A549 (cell line): ENCODE data around the gene ANGEL1.

Source experiments
- CEBPB ChIP-seq, 2 experiments: fragments of >200 bp in 1 of 2; sonication (Bioruptor Twin) in 1 of 2; formaldehyde crosslinking in 1 of 2; IDR thresholded peaks; 2 replicates each; pipeline ENCODE4 v1.6.1; 2012 to 2016
- FOSL2 ChIP-seq, 2 experiments: fragments of 450-650 bp in 1 of 2; fragments of >200 bp in 1 of 2; sonication (Bioruptor Twin) in 1 of 2; formaldehyde crosslinking; IDR thresholded peaks; 2 replicates each; pipeline versions ENCODE4 v1.5.0 to v1.6.1; 2016 to 2020; ENCODE audit warnings: mild to moderate bottlenecking in 1 of 2, moderate library complexity in 1 of 2
- GATA3 ChIP-seq: IDR thresholded peaks from 2 replicates; pipeline ENCODE4 v1.6.1; 2012; ENCODE audit warnings: borderline replicate concordance
- POLR2A ChIP-seq: IDR thresholded peaks from 2 replicates; pipeline ENCODE4 v1.6.1; 2012; ENCODE audit warnings: mild to moderate bottlenecking, low read length
- RARB ChIP-seq: fragments of 250-450 bp; sonication (Bioruptor Pico); IDR thresholded peaks from 2 replicates; pipeline ENCODE4 v1.8.0; 2021; ENCODE audit warnings: mild to moderate bottlenecking, moderate library complexity
- RCOR1 ChIP-seq: fragments of 150-350 bp; IDR thresholded peaks from 2 replicates; pipeline ENCODE4 v1.6.1; 2014; ENCODE audit warnings: antibody characterized with exemption, low read length, low read depth
- SMC3 ChIP-seq: fragments of >200 bp; sonication (Bioruptor Twin); formaldehyde crosslinking; IDR thresholded peaks from 3 replicates; pipeline ENCODE4 v1.6.1; 2018; ENCODE audit warnings: inconsistent platforms
- ZC3H11A ChIP-seq: fragments of 450-650 bp; IDR thresholded peaks from 2 replicates; pipeline ENCODE4 v1.6.1; 2014; ENCODE audit warnings: antibody characterized with exemption, mild to moderate bottlenecking
- TF ChIP-seq, protein P1 (sequence below): fragments of >200 bp; sonication (Bioruptor Twin); formaldehyde crosslinking; IDR thresholded peaks from 3 replicates; pipeline ENCODE4 v1.5.1; 2016

DNA sequence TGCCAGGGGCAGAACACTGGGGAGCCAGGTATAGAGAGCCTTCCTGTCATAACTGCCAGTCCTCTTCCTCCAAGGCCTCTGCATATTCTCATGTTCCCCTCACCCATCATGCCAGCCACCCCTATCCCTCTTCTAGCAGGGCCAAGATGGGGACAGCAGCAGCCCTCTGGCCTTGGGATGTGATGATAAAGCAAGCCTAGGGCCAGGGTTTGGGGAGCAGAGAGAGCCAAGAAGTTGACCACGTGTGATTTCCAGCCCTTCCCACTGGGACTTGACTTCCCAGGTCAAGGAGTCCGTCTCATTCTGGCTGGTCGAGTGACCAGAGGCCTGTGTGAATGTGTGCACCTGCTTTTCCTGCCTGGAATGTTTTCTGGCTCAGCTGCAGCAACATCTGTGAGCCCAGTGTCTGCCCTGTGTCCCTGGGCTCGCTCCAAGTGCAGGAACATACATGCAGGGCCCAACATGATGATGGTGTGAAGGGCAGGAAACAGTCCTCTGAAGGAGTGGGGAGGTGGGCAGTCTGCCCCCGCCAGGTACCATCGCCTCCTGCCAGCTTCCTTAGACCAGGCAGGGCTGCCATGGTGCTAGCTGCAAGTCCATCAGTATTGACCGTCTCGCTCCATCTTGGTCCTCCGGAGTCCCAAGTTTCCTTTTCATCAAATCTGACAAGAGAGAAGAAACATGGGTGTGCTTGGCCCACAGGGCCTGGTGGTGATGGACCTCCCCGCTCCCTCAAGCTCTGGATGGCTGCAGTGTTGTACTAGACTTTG is 30.4 kb downstream of the ANGEL1 start:
- TF ChIP-seq GATA3 (no peak), RARB (CRISPR knock-in tag) (no peak), RCOR1 (no peak), CEBPB (IDR thresholded peaks at IDR 0.05) (no peak), FOSL2 (IDR thresholded peaks at IDR 0.05) (no peak), FOSL2 (CRISPR knock-in tag; IDR thresholded peaks at IDR 0.05) (no peak), POLR2A (no peak), SMC3 (no peak), ZC3H11A (no peak)
- TF ChIP-seq, protein P1, sequence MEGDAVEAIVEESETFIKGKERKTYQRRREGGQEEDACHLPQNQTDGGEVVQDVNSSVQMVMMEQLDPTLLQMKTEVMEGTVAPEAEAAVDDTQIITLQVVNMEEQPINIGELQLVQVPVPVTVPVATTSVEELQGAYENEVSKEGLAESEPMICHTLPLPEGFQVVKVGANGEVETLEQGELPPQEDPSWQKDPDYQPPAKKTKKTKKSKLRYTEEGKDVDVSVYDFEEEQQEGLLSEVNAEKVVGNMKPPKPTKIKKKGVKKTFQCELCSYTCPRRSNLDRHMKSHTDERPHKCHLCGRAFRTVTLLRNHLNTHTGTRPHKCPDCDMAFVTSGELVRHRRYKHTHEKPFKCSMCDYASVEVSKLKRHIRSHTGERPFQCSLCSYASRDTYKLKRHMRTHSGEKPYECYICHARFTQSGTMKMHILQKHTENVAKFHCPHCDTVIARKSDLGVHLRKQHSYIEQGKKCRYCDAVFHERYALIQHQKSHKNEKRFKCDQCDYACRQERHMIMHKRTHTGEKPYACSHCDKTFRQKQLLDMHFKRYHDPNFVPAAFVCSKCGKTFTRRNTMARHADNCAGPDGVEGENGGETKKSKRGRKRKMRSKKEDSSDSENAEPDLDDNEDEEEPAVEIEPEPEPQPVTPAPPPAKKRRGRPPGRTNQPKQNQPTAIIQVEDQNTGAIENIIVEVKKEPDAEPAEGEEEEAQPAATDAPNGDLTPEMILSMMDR, result no peak
